SK-N-SH (cell line): Measurements from ENCODE around the gene PRIM1. TPM values are rescaled to one million over a fixed set of nuclear protein-coding genes. Genes with fewer than 3 reads are reported as not detected.
"Not testable (repeated sequence)": the region's sequence is repeated elsewhere in the genome, so short reads cannot be mapped to it uniquely, and the experiment has no call there.

Experiments used
- CTCF ChIA-PET: fragments of 300-600, 350-600 bp; formaldehyde crosslinking; extraction: SDS; loops from one replicate; lab custom pipeline; 2021; lab: Yijun Ruan, JAX
- POLR2A ChIA-PET: fragments of 350-600 bp; sonication (Branson Sonifier 250); formaldehyde crosslinking; extraction: SDS; loops from one replicate; lab custom pipeline; 2020; ENCODE audit warnings: antibody characterized with exemption, inconsistent platforms; lab: Yijun Ruan, JAX
- DNase-seq: peaks from one replicate; pipeline ENCODE4 v3.0.0; 2012
- H2AFZ ChIP-seq: fragments of 200-600 bp; sonication (generic); 2 replicates; pipeline ENCODE4 v1.8.1; 2016; ENCODE audit warnings: antibody characterized with exemption, mild to moderate bottlenecking, low read depth
- H3F3A ChIP-seq: fragments of 200-600 bp; sonication (generic); replicated peaks from 2 replicates; pipeline ENCODE3; 2016; ENCODE audit warnings: antibody characterized with exemption, mild to moderate bottlenecking; ENCODE audit not compliant: insufficient read depth
- H3K27ac ChIP-seq, 2 experiments: fragments of 200-500 bp in 1 of 2; fragments of 200-600 bp in 1 of 2; sonication (Bioruptor generic) in 1 of 2; sonication (generic), shearing (Covaris generic) in 1 of 2; 2 replicates each; pipeline versions ENCODE4 v1.5.1 to v1.6.1; 2014 to 2016; ENCODE audit warnings: low read depth in 2 of 2, inconsistent platforms in 1 of 2, low read length in 1 of 2, mild to moderate bottlenecking in 1 of 2, mixed read lengths in 1 of 2
- H3K27me3 ChIP-seq: fragments of 200-600 bp; sonication (generic), shearing (Covaris generic); 2 replicates; pipeline ENCODE4 v1.6.1; 2016; ENCODE audit warnings: mixed run types; ENCODE audit not compliant: insufficient read depth
- H3K36me3 ChIP-seq, 2 experiments: fragments of 200-500 bp in 1 of 2; fragments of 200-600 bp in 1 of 2; sonication (Bioruptor generic) in 1 of 2; sonication (generic) in 1 of 2; replicated peaks in 1 of 2; 2 replicates each; pipeline versions ENCODE3 to v1.5.1; 2014 to 2016; ENCODE audit warnings: low read length in 1 of 2, mild to moderate bottlenecking in 1 of 2; ENCODE audit not compliant: insufficient read depth in 2 of 2, control insufficient read depth in 1 of 2
- H3K4me1 ChIP-seq, 2 experiments: fragments of 200-500 bp in 1 of 2; fragments of 200-600 bp in 1 of 2; sonication (Bioruptor generic) in 1 of 2; sonication (generic), shearing (Covaris generic) in 1 of 2; 2 replicates each; pipeline versions ENCODE4 v1.5.1 to v1.6.1; 2014 to 2016; ENCODE audit warnings: low read depth in 1 of 2, low read length in 1 of 2, mixed run types in 1 of 2; ENCODE audit not compliant: insufficient read depth in 2 of 2, control insufficient read depth in 1 of 2
- H3K4me2 ChIP-seq: fragments of 200-600 bp; sonication (generic), shearing (Covaris generic); 2 replicates; pipeline ENCODE4 v1.6.1; 2017; ENCODE audit warnings: mixed run types
- H3K4me3 ChIP-seq, 2 experiments: fragments of 200-500 bp in 1 of 2; fragments of 200-600 bp in 1 of 2; sonication (Bioruptor generic) in 1 of 2; sonication (generic), shearing (Covaris generic) in 1 of 2; 2 replicates each; pipeline versions ENCODE4 v1.5.1 to v1.8.1; 2014 to 2016; ENCODE audit warnings: low read depth in 2 of 2, inconsistent platforms in 1 of 2, low read length in 1 of 2, mild to moderate bottlenecking in 1 of 2, mixed read lengths in 1 of 2, moderate library complexity in 1 of 2
- H3K79me2 ChIP-seq: fragments of 200-600 bp; sonication (generic); 2 replicates; pipeline ENCODE4 v1.8.1; 2017; ENCODE audit warnings: mild to moderate bottlenecking; ENCODE audit not compliant: insufficient read depth
- H3K9ac ChIP-seq: fragments of 200-600 bp; sonication (generic); 2 replicates; pipeline ENCODE4 v1.6.1; 2017; ENCODE audit warnings: mixed run types
- H3K9me2 ChIP-seq: fragments of 200-600 bp; sonication (generic); 2 replicates; pipeline ENCODE4 v1.6.1; 2017; ENCODE audit warnings: mixed run types
- H3K9me3 ChIP-seq: fragments of 200-600 bp; sonication (generic); 2 replicates; pipeline ENCODE4 v1.6.1; 2017; ENCODE audit warnings: mixed run types, mild to moderate bottlenecking, moderate library complexity
- H4K20me1 ChIP-seq: fragments of 200-600 bp; sonication (generic); 2 replicates; pipeline ENCODE4 v1.6.1; 2017; ENCODE audit warnings: mild to moderate bottlenecking, mixed run types; ENCODE audit not compliant: insufficient read depth
- FOXJ3 ChIP-seq: sonication (generic); formaldehyde crosslinking; IDR thresholded peaks from 2 replicates; pipeline ENCODE4 v1.5.1; 2020; ENCODE audit warnings: mild to moderate bottlenecking, missing genetic modification reagents
- FOXM1 ChIP-seq: IDR thresholded peaks from 2 replicates; pipeline ENCODE4 v1.4.0; 2012; ENCODE audit warnings: low read depth, mild to moderate bottlenecking
- GABPA ChIP-seq: IDR thresholded peaks from 2 replicates; pipeline ENCODE4 v1.4.0; 2012; ENCODE audit warnings: low read depth, mild to moderate bottlenecking
- MAX ChIP-seq: IDR thresholded peaks from 2 replicates; pipeline ENCODE4 v1.4.0; 2012; ENCODE audit warnings: low read depth
- RXRA ChIP-seq: IDR thresholded peaks from 2 replicates; pipeline ENCODE4 v1.4.0; 2012; ENCODE audit warnings: low read depth, mild to moderate bottlenecking, borderline replicate concordance
- USF2 ChIP-seq: fragments of 150-350 bp; IDR thresholded peaks from 2 replicates; pipeline ENCODE4 v1.6.1; 2017; ENCODE audit warnings: antibody characterized with exemption, low read length, low read depth, borderline replicate concordance
- YY1 ChIP-seq: IDR thresholded peaks from 2 replicates; pipeline ENCODE4 v1.4.0; 2012; ENCODE audit warnings: low read depth, mild to moderate bottlenecking
- WGBS: methylation state at CpG from one replicate; pipeline ENCODE4 v1.1.6; 2017; ENCODE audit warnings: low lambda C conversion rate; 5-methylcytosine and 5-hydroxymethylcytosine counted together
- polyA plus RNA-seq, 3 experiments: library from polyadenylated mRNA; depleted of rRNA; stranded (reverse); fragments of >200 nt; gene quantifications; 2 replicates each; pipeline ENCODE4 v1.2.3, GENCODE V29; 2012

PRIM1 gene
- polyA plus RNA-seq, 1 of the 3 experiments (the other 2 are of a cell fraction), result 10.9 TPM

GRCh38 chr12:56753566-56753965 lies 1.4 kb upstream of the PRIM1 start:
- no peaks in the 10 kb centered on the region for H4K20me1 ChIP-seq
- no peak overlapping the region for H3K4me3 ChIP-seq
- H3K9me2 ChIP-seq, result no peaks in the 10 kb centered on the region
- 94% methylated on average over 1 of the region's 1 CpG for WGBS
- H3K9me3 ChIP-seq, result no peaks in the 10 kb centered on the region
- DNase-seq, result no peak
- no peak for TF ChIP-seq YY1
- no peak for TF ChIP-seq FOXM1
- TF ChIP-seq FOXJ3, result no peak
- TF ChIP-seq MAX, result no peak
- TF ChIP-seq RXRA, result no peak
- no peak for TF ChIP-seq USF2
- no peaks in the 10 kb centered on the region for H3K27me3 ChIP-seq
- H3K79me2 ChIP-seq, result peaks cover 15% of the 10 kb centered on the region
- no peak overlapping the region for H3K27ac ChIP-seq
- H2AFZ ChIP-seq, result no peak overlapping the region
- no peak overlapping the region for H3K4me2 ChIP-seq
- no peak overlapping the region for H3K9ac ChIP-seq
- peaks cover 7% of the 10 kb centered on the region for H3F3A ChIP-seq
- CTCF ChIA-PET, result interaction anchor here (0.7 to 4.2 kb wide), 6 partner anchors 117 to 359 kb away, joined by 3 to 31 read pairs (median 4); a partner anchor contains a TSS
- POLR2A ChIA-PET, result no interaction called here
- no peaks in the 10 kb centered on the region; a peak in 1 of 4 replicates for H3K4me1 ChIP-seq
- peaks cover 0 to 4% of the 10 kb centered on the region in 2 experiments for H3K36me3 ChIP-seq

GRCh38 chr12:56750596-56750995 lies 1.5 kb downstream of the PRIM1 start:
- Histone ChIP-seq H3K4me2 (peak overlapping the region; percentile 82; the same call in 1 of the 2 replicates), H3K79me2 (peaks cover 15% of the 10 kb centered on the region), H3K9ac (peak overlapping the region; percentile 82; the same call in 1 of the 2 replicates), H2AFZ (peak overlapping the region; percentile 98), H3K36me3 (peaks cover 5 to 19% of the 10 kb centered on the region in 2 experiments)
- H3K4me1 ChIP-seq, H3F3A ChIP-seq, H3K27ac ChIP-seq, H3K9me3 ChIP-seq, DNase-seq, H4K20me1 ChIP-seq, H3K4me3 ChIP-seq, H3K27me3 ChIP-seq, POLR2A ChIA-PET, H3K9me2 ChIP-seq: not testable (repeated sequence)
- CTCF ChIA-PET, result interaction anchor here (1.3 to 2.6 kb wide), 2 partner anchors 23 to 114 kb away, joined by 3 to 6 read pairs; no protein-coding TSS in a partner anchor
- 88% methylated on average over 13 of the region's 13 CpGs for WGBS

- Histone ChIP-seq H3K9ac (no peak overlapping the region), H3K27ac (no peak overlapping the region), H4K20me1 (no peaks in the 10 kb centered on the region), H3K9me3 (no peaks in the 10 kb centered on the region), H3K4me2 (no peak overlapping the region), H2AFZ (no peak overlapping the region), H3K4me3 (no peak overlapping the region), H3K4me1 (no peaks in the 10 kb centered on the region; a peak in 1 of 4 replicates), H3K79me2 (peaks cover 15% of the 10 kb centered on the region), H3K9me2 (no peaks in the 10 kb centered on the region), H3K27me3 (no peaks in the 10 kb centered on the region), H3K36me3 (peaks cover 5 to 25% of the 10 kb centered on the region in 2 experiments), H3F3A (peaks cover 7% of the 10 kb centered on the region)
- CTCF ChIA-PET, result interaction anchor here (0.9 to 1.3 kb wide), 2 partner anchors 22 to 362 kb away, joined by 3 read pairs; partner anchors contain the start of gene STAT6
- DNase-seq, result no peak
- POLR2A ChIA-PET, result interaction anchor here (0.6 kb wide), 1 partner anchor 13 kb away, joined by 3 read pairs; no protein-coding TSS in a partner anchor
- TF ChIP-seq GABPA, result no peak
Measured at GRCh38 chr12:56749853-56750252, 2.3 kb downstream of the PRIM1 start.
